Endothelial cell of umbilical vein (primary cell): ENCODE data around the gene CPSF4. TPM values are rescaled to one million over a fixed set of nuclear protein-coding genes. Genes with fewer than 3 reads are reported as not detected.

Experiments
- BruUV-seq: library from RNA; stranded (reverse); fragments of 400-500 nt; replicated peaks from 2 replicates; lab custom pipeline; 2021; lab: Mats Ljungman, UMichigan
- CTCF ChIA-PET: fragments of 300-600, 350-600 bp; sonication (Branson Sonifier 250); formaldehyde crosslinking; loops from one replicate; lab custom pipeline; 2021; ENCODE audit warnings: antibody characterized with exemption, inconsistent platforms; lab: Charles Lee
- POLR2A ChIA-PET: fragments of 300-600, 350-600 bp; sonication (Branson Sonifier 250); formaldehyde crosslinking; loops from one replicate; lab custom pipeline; 2021; ENCODE audit warnings: antibody characterized with exemption, inconsistent platforms; lab: Charles Lee
- DNase-seq: peaks from one replicate; pipeline ENCODE4 v3.0.0-alpha.2; 2011; ENCODE audit warnings: low read depth, low spot score
- FAIRE-seq: peaks from 2 replicates; lab custom pipeline; 2011; peaks lifted over from hg19 to GRCh38; lab: Jason Lieb, UNC
- H2AFZ ChIP-seq: 2 replicates; pipeline ENCODE4 v1.6.0; 2012; ENCODE audit warnings: low read depth, low read length, control low read depth, inconsistent platforms
- H3K27ac ChIP-seq: 2 replicates; pipeline ENCODE4 v1.5.1; 2011; ENCODE audit warnings: low read depth, mild to moderate bottlenecking, control low read depth, low read length, moderate library complexity; ENCODE audit not compliant: insufficient read depth
- H3K27me3 ChIP-seq, 2 experiments: 2 replicates each; pipeline versions ENCODE4 v1.6.0 to v1.6.1; 2011; ENCODE audit warnings: low read length in 2 of 2, mixed read lengths in 1 of 2; ENCODE audit not compliant: control insufficient read depth in 2 of 2, insufficient read depth in 2 of 2
- H3K36me3 ChIP-seq, 2 experiments: 2 replicates in 1 of 2; 3 replicates in 1 of 2; pipeline ENCODE4 v1.5.1; 2011; ENCODE audit warnings: low read length in 2 of 2, mild to moderate bottlenecking in 1 of 2, moderate library complexity in 1 of 2; ENCODE audit not compliant: control insufficient read depth in 2 of 2, insufficient read depth in 2 of 2; ENCODE audit errors: extremely low read depth in 1 of 2
- H3K4me1 ChIP-seq: 3 replicates; pipeline ENCODE4 v1.5.1; 2011; ENCODE audit warnings: mild to moderate bottlenecking, low read length; ENCODE audit not compliant: control insufficient read depth, insufficient read depth; ENCODE audit errors: extremely low read depth
- H3K4me2 ChIP-seq: 2 replicates; pipeline ENCODE4 v1.6.1; 2011; ENCODE audit warnings: low read length, control low read depth, mixed read lengths; ENCODE audit not compliant: insufficient read depth
- H3K4me3 ChIP-seq, 3 experiments: fragments of 200-600 bp in 1 of 3; sonication (generic), shearing (Covaris generic) in 1 of 3; replicated peaks in 1 of 3; 2 replicates each; pipeline ENCODE4 v1.5.1; 2011 to 2016; ENCODE audit warnings: control low read depth in 3 of 3, low read length in 3 of 3, mild to moderate bottlenecking in 2 of 3, inconsistent platforms in 1 of 3, low read depth in 1 of 3, moderate library complexity in 1 of 3; ENCODE audit not compliant: insufficient read depth in 1 of 3
- H3K79me2 ChIP-seq: 2 replicates; pipeline ENCODE4 v1.6.0; 2012; ENCODE audit warnings: low read length, inconsistent platforms; ENCODE audit not compliant: control insufficient read depth, insufficient read depth
- H3K9ac ChIP-seq: replicated peaks from 2 replicates; pipeline ENCODE3; 2011; ENCODE audit warnings: low read length, control low read depth; ENCODE audit not compliant: insufficient read depth; ENCODE audit errors: extremely low read depth
- H3K9me1 ChIP-seq: replicated peaks from 3 replicates; pipeline ENCODE4 v1.6.0; 2011; ENCODE audit warnings: mild to moderate bottlenecking, low read length; ENCODE audit not compliant: control insufficient read depth, insufficient read depth; ENCODE audit errors: extremely low read depth
- H3K9me3 ChIP-seq: replicated peaks from 2 replicates; pipeline ENCODE4 v1.5.1; 2012; ENCODE audit warnings: low read length, inconsistent platforms; ENCODE audit not compliant: control insufficient read depth, insufficient read depth
- H4K20me1 ChIP-seq: replicated peaks from 2 replicates; pipeline ENCODE3; 2011; ENCODE audit warnings: mild to moderate bottlenecking, low read length; ENCODE audit not compliant: control insufficient read depth, insufficient read depth; ENCODE audit errors: extremely low read depth
- CTCF ChIP-seq, 2 donors: IDR thresholded peaks; 1 replicate in 1 of 2; 2 replicates in 1 of 2; pipeline ENCODE4 v1.5.1; 2011; ENCODE audit warnings: low read length in 2 of 2, mild to moderate bottlenecking in 2 of 2, moderate library complexity in 2 of 2, control low read depth in 1 of 2, inconsistent platforms in 1 of 2, low read depth in 1 of 2; ENCODE audit not compliant: insufficient read depth in 1 of 2; ENCODE audit errors: extremely low read depth in 1 of 2
- EZH2 ChIP-seq: IDR thresholded peaks from 2 replicates; pipeline ENCODE4 v1.6.1; 2012; ENCODE audit warnings: borderline replicate concordance, low read depth, mild to moderate bottlenecking, moderate library complexity, low read length, inconsistent platforms; ENCODE audit not compliant: severe bottlenecking
- FOS ChIP-seq: IDR thresholded peaks from 2 replicates; pipeline ENCODE4 v1.6.1; 2011; ENCODE audit warnings: mild to moderate bottlenecking, low read length, moderate library complexity, borderline replicate concordance; ENCODE audit not compliant: insufficient read depth
- GATA2 ChIP-seq: IDR thresholded peaks from 2 replicates; pipeline ENCODE4 v1.7.0; 2011; ENCODE audit warnings: low read depth, mild to moderate bottlenecking, moderate library complexity, mixed read lengths, low read length; ENCODE audit not compliant: insufficient read length, insufficient read depth
- JUN ChIP-seq: IDR thresholded peaks from 2 replicates; pipeline ENCODE4 v1.6.1; 2011; ENCODE audit warnings: borderline replicate concordance, low read depth; ENCODE audit not compliant: insufficient read length, insufficient read depth
- MAX ChIP-seq: IDR thresholded peaks from 2 replicates; pipeline ENCODE4 v1.6.1; 2011; ENCODE audit not compliant: insufficient read depth, insufficient read length
- MYC ChIP-seq: IDR thresholded peaks from one replicate; pipeline ENCODE4 v1.6.1; 2011; ENCODE audit warnings: mild to moderate bottlenecking, low read depth, low read length
- POLR2A ChIP-seq: IDR thresholded peaks from 2 replicates; pipeline ENCODE4 v1.6.1; 2012; ENCODE audit warnings: low read depth, mild to moderate bottlenecking, control low read depth, low read length
- POLR2AphosphoS5 ChIP-seq: IDR thresholded peaks from 2 replicates; pipeline ENCODE4 v1.6.1; 2012; ENCODE audit warnings: low read depth, mild to moderate bottlenecking, control low read depth, low read length, moderate library complexity; ENCODE audit not compliant: insufficient read depth
- dilution Hi-C: fragments of 300-500 bp; cut with MboI; formaldehyde crosslinking; loops from one replicate; pipeline ENCODE4 v1.15.0; 2019; ENCODE audit warnings: low sequenced_read_pairs; ENCODE audit not compliant: extremely low pct_ligation_motif_present
- intact Hi-C: fragments of 100-400 bp; cut with micrococcal nuclease; formaldehyde crosslinking; loops from one replicate; pipeline ENCODE4 v1.10.0; 2022
- polyA plus RNA-seq, 4 experiments: library from polyadenylated mRNA; depleted of rRNA in 3 of 4; stranded (reverse) in 3 of 4; unstranded in 1 of 4; fragments of >200 nt; gene quantifications; 2 replicates each; pipeline versions ENCODE4 v1.2.1 to v1.2.3, GENCODE V29; 2011 to 2012; ENCODE audit warnings: missing spikeins in 1 of 4
- total RNA-seq: library from RNA; stranded (reverse); gene quantifications from 2 replicates; pipeline ENCODE4 v1.2.3, GENCODE V29; 2021

Gene CPSF4
- total and polyA plus RNA-seq, 2 donors (not counting 3 experiments of a cell fraction or from before 2014, with no cell fraction given) = 51.5 to 53.0 TPM

- no peaks in the 10 kb centered on the region for H3K27me3 ChIP-seq
- no peaks in the 10 kb centered on the region for H3K9me1 ChIP-seq
- no TSS peak for BruUV-seq
- TF ChIP-seq CTCF (IDR thresholded peaks at IDR 0.05; ENCODE audit: extremely low read depth in 1 of 2, insufficient read depth in 1 of 2, low read depth in 1 of 2, low read length in 2 of 2) = no peak
- no peak for TF ChIP-seq POLR2AphosphoS5
- TF ChIP-seq EZH2 = no peak
- no peak for TF ChIP-seq JUN
- no peak for TF ChIP-seq MAX
- TF ChIP-seq MYC = no peak
- TF ChIP-seq FOS = no peak
- TF ChIP-seq POLR2A = no peak
- TF ChIP-seq GATA2 = no peak
- no peak overlapping the region for H3K27ac ChIP-seq
- no peak overlapping the region for H3K4me2 ChIP-seq
- FAIRE-seq = no peak
- H3K9ac ChIP-seq = no peak overlapping the region
- peaks cover 11 to 39% of the 10 kb centered on the region in 2 experiments for H3K36me3 ChIP-seq
- intact Hi-C loops (no loop called here), dilution Hi-C loops (no loop called here)
- no peak overlapping the region for H2AFZ ChIP-seq
- ChIA-PET POLR2A (no interaction called here), CTCF (interaction anchor here (0.6 to 1.5 kb wide), 3 partner anchors 10 to 31 kb away, joined by 4 read pairs; no protein-coding TSS in a partner anchor)
- no peaks in the 10 kb centered on the region for H4K20me1 ChIP-seq
- H3K4me3 ChIP-seq = no peak overlapping the region
- DNase-seq = no peak
- no peaks in the 10 kb centered on the region for H3K9me3 ChIP-seq
- H3K79me2 ChIP-seq = peaks cover 7% of the 10 kb centered on the region
- no peaks in the 10 kb centered on the region for H3K4me1 ChIP-seq
Measured at GRCh38 chr7:99446096-99446495, 7.4 kb downstream of the CPSF4 start.
